Fibroblast of the conjunctiva (primary cell): ENCODE data around the gene CDC6.

Experiments
- DNase-seq: peaks from one replicate; pipeline ENCODE4 v3.0.0-alpha.2; 2010; ENCODE audit warnings: low read depth

The CDC6 gene

GRCh38 chr17:40311575-40311974 lies 23.9 kb downstream of the CDC6 start:
- no peak for DNase-seq

GRCh38 chr17:40312131-40312731 lies 24.6 kb downstream of the CDC6 start:
- no peak for DNase-seq

GRCh38 chr17:40312893-40313667 lies 25.4 kb downstream of the CDC6 start:
- DNase-seq, result no peak

- no peak for DNase-seq
Measured at GRCh38 chr17:40313668-40314583, 26.2 kb downstream of the CDC6 start.

GRCh38 chr17:40314584-40314956 lies 26.9 kb downstream of the CDC6 start:
- DNase-seq, result peak; percentile 76

GRCh38 chr17:40315206-40315605 lies 27.5 kb downstream of the CDC6 start:
- DNase-seq, result no peak

- DNase-seq, result no peak
Measured at GRCh38 chr17:40315678-40316570, 28.2 kb downstream of the CDC6 start.

- DNase-seq, result no peak
Measured at GRCh38 chr17:40316571-40317344, 29.1 kb downstream of the CDC6 start.

- DNase-seq, result no peak
Measured at GRCh38 chr17:40317345-40317873, 29.7 kb downstream of the CDC6 start.

GRCh38 chr17:40317880-40318829 lies 30.5 kb downstream of the CDC6 start:
- peak; percentile 92 for DNase-seq

- DNase-seq, result no peak
Measured at GRCh38 chr17:40318830-40319391, 31.2 kb downstream of the CDC6 start.

GRCh38 chr17:40319651-40320540 lies 32.2 kb downstream of the CDC6 start:
- DNase-seq, result no peak

- no peak for DNase-seq
Measured at GRCh38 chr17:40320756-40321523, 33.3 kb downstream of the CDC6 start.

- DNase-seq, result no peak
Measured at GRCh38 chr17:40321524-40321929, 33.8 kb downstream of the CDC6 start.

- DNase-seq, result no peak
Measured at GRCh38 chr17:40321961-40322357, 34.3 kb downstream of the CDC6 start.

GRCh38 chr17:40322358-40323315 lies 35.0 kb downstream of the CDC6 start:
- DNase-seq, result peak; percentile 77
